RKO (cell line): ENCODE results near the gene CCDC195.

Source experiments
- DNase-seq: peaks from one replicate; pipeline ENCODE4 v3.0.0-alpha.2; 2016; ENCODE audit warnings: low spot score

The CCDC195 gene, protein sequence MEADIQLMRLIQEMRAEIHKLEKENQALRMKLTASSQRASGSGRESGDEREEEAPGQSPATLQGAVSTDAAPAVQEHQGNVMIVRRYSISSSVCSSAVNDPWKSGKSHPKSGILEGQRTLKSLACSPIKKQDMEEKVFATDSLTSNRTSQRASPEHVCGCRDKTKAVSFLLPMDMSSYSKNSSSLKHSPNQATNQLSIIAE

DNA sequence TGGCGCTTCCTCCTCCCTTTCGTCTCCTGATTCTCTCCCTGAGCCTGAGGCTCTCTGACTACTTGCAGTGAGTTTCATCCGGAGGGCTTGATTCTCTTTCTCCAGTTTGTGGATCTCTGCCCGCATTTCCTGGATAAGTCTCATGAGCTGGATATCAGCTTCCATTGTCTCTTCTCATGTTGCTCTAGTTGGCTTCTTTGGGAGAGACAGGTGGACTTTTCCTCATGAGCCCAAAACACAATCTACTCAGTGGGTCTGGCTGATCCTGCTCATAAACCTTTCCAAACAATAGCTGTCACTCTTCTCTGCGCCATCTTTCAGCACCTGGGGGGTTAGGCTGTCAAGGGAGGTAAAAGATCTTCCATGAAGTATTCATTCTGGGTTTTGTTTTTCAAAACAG lies at the start of gene CCDC195:
CCDC195 (minus strand) TSS at position 165 of the 400 bp plus-strand sequence; CDS start at position 165, 0 bp downstream.
- DNase-seq: no peak

DNA sequence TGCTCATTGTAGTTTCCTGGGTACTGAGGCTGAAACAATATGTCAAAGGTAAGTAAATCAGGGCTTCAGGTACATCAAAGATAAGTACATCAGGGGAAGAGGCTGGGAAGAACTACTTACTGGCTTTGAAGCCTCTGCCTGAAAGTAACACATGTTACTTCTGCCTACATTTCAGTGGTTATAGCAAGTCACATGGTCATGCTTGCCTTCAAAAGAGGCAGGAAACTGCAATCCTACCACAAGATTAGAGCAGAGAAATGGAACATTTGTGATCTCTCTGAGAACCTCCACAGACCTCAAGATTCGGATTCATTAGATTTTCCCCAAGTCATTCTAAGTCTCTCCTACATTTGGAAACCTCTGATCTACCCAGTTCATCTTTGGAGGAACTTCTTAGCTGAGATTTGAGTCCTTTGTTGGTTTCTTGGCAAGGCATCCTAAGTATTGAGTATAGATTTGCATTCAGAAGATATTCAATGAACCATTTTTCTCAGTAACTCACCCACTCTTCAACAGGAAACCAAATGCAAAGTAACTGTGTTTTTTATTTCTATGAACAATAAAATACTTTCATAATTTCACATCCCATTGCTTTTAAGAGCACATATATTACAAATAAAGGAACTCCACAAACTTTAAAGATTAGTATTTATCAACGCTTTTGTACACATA lies 48.5 kb upstream of the CCDC195 start:
- DNase-seq: no peak

DNA sequence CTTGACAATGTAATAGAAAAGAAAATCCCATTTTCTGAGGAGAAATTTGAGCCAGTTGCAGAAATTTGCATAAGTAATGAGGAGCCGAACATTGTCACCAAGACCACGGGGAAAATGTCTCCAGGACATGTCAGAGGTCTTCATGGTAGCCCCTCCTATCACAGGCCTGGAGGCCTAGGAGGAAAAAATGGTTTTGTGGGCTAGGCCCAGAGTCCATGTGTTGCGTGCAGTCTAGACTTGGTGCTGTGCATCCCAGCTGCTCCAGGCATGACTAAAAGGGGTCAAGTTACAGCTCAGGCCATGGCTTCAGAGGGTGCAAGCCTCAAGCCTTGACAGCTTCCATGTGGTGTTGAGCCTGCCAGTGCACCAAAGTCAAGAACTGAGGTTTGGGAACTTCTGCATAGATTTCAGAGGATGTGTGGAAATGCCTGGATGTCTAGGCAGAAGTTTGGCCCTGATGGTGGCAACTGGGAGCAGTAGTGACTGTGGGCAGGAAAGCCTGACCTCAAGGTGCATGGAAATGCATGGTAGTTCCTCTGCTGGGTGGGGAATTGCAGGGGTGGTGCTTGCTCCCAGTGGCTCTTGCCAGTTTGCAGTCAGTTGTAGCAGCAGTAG lies 41.9 kb upstream of the CCDC195 start:
- DNase-seq: no peak

DNA sequence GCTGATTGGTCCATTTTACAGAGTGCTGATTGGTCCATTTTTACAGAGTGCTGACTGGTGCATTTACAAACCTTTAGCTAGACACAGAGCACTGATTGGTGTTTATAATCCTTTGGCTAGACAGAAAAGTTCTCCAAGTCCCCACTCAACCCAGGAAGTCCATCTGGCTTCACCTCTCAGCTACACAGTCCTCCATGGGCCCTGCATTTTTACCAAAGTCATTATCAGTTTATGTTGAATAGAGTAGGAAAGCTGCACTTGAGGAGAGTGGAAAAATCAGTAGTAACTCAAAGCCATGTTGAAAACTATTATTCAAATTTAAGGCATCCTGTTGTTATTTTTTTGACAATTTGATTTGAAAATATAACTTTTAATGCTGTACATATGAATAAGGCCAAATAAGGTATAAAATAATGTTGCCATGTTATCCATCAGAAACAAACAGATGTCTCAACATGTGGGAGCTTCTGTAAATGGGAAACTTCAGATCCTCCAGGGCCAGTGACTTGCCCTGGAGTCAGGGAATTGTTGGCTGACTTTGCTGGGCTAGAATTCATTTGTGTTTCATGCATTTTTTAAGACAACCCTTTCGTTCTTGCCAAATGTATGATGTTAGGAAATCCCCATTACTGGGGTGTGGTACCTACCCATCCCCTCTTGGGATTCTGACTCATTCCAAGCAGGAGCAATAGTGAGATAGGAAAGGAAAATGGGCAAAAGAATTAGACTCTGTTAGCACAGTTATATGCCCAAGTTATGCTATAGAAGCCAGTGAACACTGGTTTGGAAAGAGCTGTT lies 37.8 kb upstream of the CCDC195 start:
- DNase-seq: no peak

DNA sequence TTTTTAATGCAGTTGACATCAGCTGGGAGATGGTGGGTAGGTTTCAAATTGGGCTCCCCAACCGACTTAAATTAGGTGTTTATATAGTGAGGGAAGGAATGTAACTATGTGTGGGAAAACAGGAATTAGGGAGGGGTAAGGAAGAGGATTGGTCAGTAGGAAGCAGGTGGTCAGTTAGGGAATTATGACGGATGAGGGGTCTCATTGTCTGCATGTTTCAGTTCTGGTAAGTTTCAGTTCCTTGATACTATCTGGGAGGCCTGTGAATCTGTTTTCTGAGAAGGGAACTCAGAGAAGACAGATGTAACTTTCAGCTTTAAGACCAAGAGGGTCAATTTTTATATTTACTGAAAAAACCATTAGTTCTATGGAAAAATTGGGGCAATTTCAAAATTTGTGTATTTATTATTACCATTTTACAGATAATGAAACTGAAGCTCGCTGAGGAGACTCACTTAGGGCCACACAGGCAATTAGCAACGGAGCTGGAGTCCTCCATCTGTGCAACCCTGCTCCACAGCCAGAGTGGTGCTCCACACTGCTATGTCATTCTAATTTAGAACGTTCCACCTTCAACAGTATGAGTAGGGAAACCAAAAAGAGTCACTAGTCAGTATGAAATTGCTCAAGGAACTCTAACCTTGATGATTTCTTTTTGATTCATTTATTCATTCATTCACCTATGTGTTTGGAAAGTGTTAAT lies 36.0 kb upstream of the CCDC195 start:
- DNase-seq: no peak

DNA sequence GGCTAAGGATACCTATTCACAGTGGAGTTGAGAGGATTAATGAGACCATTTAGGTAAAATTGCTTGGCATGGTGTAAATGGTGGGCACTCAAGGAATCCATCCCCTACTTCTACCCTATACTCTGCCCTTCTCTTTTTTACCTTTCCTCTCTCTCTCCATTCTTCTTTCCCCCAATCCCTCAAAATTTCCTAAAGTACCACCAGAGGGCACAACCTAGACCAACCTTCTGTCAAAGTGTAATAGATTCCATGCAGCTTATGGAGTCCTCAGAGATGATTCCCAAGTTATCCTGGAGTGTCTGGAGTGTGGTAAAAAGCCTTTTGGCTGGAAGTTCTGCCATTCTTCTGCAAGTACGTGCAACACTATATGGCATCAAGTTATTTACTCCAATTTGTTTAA lies 33.0 kb upstream of the CCDC195 start:
- DNase-seq: no peak

DNA sequence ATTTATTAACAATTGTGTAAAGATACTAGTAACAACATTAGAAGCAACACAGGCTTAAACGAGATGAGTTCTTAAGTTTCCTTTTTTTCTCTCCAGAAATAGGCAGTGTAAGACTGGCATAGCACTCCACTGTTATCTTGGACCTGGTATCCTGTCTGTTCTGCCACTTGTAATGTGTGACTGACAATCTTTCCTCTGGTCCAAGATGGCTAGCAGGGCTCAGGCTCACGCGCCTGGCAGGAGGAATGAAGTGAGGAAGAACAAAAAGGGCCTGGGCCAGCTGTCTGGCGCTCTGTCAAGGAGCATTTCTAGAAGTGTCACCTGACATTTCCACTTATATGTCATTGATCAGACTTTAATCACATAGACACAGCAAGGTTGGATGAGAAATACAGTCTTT lies 31.6 kb upstream of the CCDC195 start:
- DNase-seq: no peak

DNA sequence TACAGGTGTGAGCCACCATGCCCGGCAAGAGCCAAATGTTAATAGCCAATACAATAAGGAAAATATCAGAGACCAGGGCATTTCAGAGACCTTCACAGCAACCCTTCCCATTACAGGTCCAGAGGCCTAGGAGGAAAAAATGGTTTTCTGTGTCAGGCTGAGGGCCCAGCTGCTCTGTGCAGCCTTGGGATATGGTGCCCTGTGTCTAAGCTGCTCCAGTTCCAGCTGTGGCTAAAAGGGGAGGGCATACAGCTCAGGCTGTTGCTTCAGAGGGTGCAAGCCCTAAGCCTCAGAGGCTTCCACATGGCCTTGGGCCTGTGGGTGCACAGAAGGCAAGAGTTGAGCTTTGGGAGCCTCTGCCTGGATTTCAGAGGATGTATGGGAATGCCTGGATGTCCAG lies 20.1 kb upstream of the CCDC195 start:
- DNase-seq: no peak

DNA sequence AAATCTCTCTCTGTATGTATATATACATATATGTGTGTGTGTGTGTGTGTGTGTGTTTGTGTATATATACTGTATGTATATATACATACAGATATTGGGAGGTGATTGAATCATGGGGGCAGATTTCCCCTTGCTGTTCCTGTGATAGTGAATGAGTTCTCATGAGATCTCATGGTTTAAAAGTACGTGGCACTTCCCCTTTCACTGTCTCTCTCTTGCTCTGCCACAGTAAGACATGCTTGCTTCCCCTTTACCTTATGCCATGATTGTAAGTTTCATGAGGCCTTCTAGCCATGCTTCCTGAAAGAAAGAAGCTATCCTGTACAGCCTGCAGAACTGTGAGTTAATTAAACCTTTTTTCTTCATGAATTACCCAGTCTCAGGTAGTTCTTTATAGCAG lies 18.8 kb upstream of the CCDC195 start:
- DNase-seq: no peak

DNA sequence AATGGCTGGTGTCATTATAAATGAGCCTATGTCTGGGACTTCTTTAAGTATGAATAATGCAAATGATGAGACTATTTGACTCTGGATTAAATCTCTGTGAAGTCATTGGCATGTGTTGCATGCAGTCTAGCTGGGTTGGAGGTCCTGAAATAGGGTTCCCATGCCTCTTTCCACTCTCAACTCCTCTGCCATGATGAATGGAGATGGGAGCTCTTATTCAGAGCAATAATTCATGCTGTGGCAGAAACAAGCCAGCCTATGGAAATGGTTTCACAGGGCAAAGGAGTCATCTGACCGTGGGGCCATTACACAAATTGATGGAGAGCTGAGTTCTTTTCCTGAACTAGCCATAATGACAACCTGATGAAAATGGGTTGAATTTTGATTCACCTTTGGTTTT lies 15.5 kb upstream of the CCDC195 start:
- no peak for DNase-seq

DNA sequence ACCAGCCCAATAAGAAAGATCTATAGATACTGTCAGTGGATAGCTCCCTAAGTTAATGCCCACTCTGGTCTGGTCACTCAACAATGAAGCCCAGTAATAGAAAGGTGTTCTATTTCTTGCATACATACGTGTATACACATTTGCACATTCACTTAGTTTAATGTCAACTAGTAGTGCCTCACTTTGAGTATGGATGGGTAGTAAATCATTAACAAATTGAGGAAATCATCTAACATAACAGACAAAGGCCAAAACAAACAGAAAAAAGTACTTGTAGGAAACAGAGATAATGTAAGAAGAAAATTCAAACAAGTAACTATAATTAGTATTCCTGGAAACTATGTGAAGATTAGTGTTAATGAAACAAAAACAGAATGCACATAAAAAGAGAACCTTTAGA lies 13.3 kb upstream of the CCDC195 start:
- DNase-seq: no peak

DNA sequence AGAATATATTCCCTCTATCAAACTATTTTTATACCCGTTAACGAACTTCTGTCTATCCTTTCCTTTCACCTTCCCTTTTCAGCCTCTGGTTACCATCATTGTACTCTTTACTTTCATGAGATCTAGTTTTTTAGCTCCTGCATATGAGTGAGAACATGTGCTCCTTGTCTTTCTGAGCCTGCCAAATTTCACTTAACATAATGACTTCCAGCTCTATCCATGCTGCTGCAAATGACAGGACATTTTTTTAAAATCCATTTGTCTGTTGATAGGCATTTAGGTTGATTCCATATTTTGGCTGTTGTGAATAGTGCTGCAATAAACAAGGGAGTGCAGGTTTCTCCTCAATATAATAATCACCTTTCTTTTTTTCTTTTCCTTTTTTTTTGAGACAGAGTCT lies 8.2 kb upstream of the CCDC195 start:
- DNase-seq: no peak

DNA sequence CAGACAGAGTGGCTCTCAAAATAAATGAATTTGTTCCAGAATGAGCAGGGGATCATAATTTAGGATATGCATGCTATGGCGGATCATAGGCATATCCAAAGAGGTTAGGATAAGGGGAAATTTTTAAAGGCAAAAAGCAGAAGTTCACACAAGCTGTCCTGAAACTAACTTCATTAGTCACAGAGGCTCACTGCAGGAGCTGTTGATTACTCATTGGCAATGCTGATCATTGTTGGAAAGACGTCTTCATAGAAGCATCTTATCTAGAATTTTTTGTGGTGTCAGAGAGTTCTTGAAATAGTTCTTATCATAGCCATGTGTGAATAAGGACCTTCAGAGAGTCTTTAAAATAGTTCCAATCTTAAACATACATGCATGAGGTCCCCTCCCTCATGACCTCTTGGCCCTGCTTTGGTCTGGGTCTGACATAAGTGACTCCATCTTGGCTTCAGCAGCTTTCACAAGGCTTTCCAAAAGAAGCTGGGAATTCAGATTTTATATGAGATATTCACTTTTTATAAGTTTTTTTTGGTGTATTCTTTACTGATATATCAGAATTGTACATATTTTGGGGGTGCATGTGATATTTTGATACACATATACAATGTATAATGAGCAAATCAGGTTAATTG lies 7.5 kb upstream of the CCDC195 start:
- DNase-seq: peak; percentile 9

DNA sequence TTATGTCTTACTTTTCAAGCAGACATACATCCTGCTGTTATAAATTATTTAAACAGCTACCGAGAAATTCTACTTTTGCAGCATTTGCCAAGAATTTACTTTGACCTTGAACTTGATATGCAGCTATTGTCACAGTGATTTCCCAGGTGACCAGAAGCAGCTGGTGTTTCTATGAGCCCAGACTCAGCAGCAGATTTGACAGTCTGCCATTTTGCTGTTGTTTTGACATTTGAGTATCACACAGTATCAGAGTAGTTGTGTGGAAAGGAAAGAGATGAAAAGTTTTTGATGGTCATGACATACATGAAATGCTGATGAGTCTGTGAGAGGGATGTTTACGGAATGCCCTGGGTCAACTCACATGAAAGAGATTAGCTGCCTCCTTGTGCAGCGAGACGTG lies 6.6 kb upstream of the CCDC195 start:
- no peak for DNase-seq

DNA sequence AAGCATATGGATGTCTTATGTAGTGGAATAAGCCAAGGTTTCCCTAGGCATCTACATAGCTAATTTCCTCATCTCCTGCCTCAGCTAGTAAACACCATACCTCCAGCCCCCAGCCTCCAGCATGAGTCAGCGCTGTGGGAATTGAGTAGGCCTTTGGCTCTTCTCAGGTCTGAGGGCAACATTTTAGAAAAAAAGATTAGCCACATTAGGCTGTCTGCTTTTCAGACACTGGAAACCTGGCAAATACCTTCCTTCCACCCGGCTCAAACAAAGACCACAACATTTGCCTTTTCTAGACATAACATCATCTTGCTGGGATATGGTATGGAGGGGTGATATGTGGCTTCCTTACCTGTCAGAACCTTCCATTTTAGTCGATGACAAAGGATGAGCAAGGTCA lies 6.1 kb upstream of the CCDC195 start:
- no peak for DNase-seq

DNA sequence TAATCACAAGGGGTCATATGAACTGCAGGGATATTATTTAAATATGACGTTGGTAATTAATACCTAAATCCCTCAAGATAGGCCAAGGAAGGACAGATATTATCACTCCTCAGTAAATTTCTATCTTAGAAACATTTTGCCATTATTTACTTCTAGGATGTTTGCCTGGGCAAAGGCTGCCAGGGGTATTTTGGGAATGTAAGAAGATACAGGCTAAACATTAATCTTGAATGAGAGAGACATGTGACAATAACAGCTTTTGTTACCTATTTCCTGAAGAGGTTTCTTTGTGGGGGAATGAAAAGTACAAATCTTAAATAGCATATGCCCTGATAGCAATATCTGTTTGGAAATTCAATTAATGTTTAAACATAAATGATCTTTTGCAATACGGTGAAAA lies 756 bp upstream of the CCDC195 start:
- no peak for DNase-seq

DNA sequence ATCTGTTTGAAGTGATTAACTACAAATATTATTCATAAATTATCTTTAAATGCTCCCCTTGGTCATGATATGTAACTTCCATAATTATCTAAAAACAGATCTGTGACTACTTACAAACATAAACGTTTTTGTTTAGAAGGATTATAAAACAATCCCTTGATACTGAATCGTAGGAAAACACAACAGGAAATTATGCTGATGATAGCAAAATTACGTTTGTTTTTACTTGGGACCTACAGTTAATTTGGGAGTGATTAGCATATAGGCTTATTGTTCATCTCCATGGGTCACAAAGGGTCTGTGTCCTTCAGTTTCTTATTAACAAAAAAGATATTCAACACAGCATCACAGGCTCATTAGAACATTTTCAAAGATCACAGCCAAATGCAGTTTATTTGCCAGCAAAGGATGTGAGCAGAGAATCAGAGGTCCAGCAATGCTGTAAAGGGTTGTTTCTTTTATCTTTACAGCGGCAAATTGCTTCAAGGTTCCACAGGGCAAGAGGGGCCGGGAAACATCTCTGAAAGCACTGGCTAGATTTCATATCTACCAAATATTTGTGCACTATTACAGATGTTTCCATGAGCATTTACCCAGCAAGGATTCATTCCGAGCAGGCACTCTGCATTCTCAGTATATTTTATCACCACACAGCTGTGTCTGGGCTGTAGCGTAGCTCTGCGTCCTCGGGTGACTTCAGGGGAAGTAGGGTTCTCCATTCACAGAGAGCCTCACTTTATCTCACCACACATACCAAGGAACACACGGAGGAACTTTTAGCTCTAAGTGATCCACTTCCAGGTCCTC lies 4.1 kb downstream of the CCDC195 start:
- DNase-seq: no peak

DNA sequence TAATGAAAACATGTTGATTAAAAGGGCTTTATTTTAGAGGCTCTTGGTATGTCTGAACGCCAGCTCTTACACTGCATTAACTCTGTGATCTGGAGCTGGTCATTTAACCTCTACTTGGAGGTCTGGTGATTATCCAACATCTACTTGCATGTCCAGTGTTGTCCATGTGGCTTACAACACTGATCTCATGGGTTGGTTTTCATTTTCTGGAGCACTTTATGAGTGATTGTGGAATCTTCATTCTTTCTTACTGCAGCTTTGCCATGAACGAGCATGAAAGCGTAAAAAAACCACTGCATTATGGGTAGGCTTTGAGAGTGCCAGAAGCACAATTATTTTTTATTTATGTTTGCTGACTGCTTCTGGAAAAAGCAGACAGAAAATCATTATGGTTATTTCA lies 4.8 kb downstream of the CCDC195 start:
- no peak for DNase-seq

DNA sequence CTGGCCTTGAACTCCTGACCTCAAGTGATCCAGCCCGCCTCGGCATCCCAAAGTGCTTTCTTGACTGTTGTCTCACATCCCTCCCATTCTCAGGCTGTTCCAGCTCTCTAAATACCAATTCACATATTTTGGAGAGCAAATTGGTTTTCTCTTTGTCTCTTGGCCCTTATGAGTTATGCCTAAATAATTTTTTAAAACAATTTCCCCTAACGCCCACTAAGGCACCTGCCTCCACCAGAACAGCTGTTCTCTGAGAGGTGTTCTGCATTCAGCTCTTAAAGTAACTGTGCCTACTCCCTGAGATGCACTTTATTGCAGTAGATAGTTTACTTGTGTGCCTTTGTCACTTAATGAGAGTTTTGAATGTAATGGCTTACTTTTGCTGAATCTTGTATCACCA lies 6.9 kb downstream of the CCDC195 start:
- DNase-seq: no peak

DNA sequence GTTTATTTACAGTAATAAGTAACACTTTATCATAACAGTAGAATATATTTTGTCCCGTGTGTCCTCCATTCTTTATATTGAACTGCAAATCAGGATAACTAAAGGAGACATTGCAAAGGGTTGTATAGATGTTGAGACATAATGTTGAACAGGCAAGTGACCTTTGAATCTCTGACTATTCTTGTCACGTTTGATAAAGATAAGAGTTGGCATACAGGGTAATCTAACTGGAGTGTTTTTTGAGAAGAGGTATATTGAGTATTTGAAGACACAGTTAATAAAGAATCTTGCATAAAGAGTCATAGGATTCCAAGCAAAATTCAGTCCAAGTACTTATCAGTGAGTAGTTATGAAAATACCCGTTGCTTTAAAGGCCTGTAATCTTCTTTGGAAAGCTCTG lies 21.7 kb downstream of the CCDC195 start:
- DNase-seq: no peak

DNA sequence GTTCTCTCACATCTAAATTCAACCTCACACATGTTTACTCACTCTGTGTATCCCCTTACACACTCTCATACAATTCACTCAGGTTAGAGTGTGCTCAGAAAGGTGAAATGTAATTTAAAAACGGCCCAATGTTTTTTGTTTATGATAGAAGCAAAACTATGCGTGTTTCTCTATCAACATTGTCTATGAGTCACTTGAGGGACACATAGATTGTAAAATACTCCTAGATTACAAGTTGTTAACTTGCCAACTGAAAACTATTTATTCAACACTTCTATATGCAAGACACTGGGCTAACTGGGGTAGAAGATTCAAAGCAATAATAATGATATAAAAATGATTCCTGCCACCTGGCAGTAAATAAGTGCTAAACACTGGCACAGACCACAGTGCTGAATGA lies 24.6 kb downstream of the CCDC195 start:
- DNase-seq: no peak
